Measurements from ENCODE around the gene CCDC150. TPM values are rescaled to one million over a fixed set of nuclear protein-coding genes. Genes with fewer than 3 reads are reported as not detected.

Gene CCDC150
- total RNA-seq, 1 experiment from 2014 or later: 19.0 TPM

- DNase-seq (ENCODE audit: low read depth, low spot score): no peak
- no peaks in the 10 kb centered on the region for H3K4me1 ChIP-seq (ENCODE audit: control insufficient read depth, insufficient read depth, low read length)
- H3K36me3 ChIP-seq (ENCODE audit: control insufficient read depth, insufficient read depth, low read length): peaks cover 3% of the 10 kb centered on the region; the same call in 1 of the 2 replicates
- no TSS peak for BruUV-seq (replicated peaks)
- H3K27me3 ChIP-seq (ENCODE audit: control insufficient read depth, insufficient read depth, low read length): no peaks in the 10 kb centered on the region
- in situ Hi-C loops (cut with HindIII; ENCODE audit: low pct_unique_long_range_greater_than_20kb, low sequenced_read_pairs) (no loop called here), intact Hi-C loops (cut with micrococcal nuclease; ENCODE audit: unreplicated experiment) (no loop called here)
- ATAC-seq: no peak
- ChIA-PET CTCF (no interaction called here), POLR2A (no interaction called here)
- H3K9me3 ChIP-seq (ENCODE audit: control insufficient read depth, insufficient read depth, low read depth, low read length): no peaks in the 10 kb centered on the region
- TF ChIP-seq TCF7L2 (IDR thresholded peaks at IDR 0.05; ENCODE audit: low read depth, low read length) (no peak), POLR2AphosphoS5 (IDR thresholded peaks at IDR 0.05; ENCODE audit: low read depth, low read length) (no peak), CTCF (IDR thresholded peaks at IDR 0.05) (no peak), SIN3A (IDR thresholded peaks at IDR 0.05; ENCODE audit: borderline replicate concordance, insufficient read depth, low read depth, low read length) (no peak), REST (IDR thresholded peaks at IDR 0.05; ENCODE audit: insufficient read depth in 1 of 2, low read depth in 2 of 2, low read length in 1 of 2) (no peak)
- H3K27ac ChIP-seq (ENCODE audit: low read length): no peak overlapping the region
- H3K4me3 ChIP-seq (ENCODE audit: low read depth in 2 of 2, low read length in 2 of 2): no peak overlapping the region
Observed at GRCh38 chr2:196725218-196725617, 85.7 kb downstream of the CCDC150 start.

GRCh38 chr2:196725882-196726281 lies 86.4 kb downstream of the CCDC150 start:
- DNase-seq (ENCODE audit: low read depth, low spot score) (no peak), ATAC-seq (no peak)
- ChIA-PET CTCF (no interaction called here), POLR2A (interaction anchor here (0.6 kb wide), 1 partner anchor 321 kb away, joined by 4 read pairs; no protein-coding TSS in a partner anchor)
- BruUV-seq (replicated peaks): no TSS peak
- Histone ChIP-seq H3K9me3 (ENCODE audit: control insufficient read depth, insufficient read depth, low read depth, low read length) (no peaks in the 10 kb centered on the region), H3K27me3 (ENCODE audit: control insufficient read depth, insufficient read depth, low read length) (no peaks in the 10 kb centered on the region), H3K4me1 (ENCODE audit: control insufficient read depth, insufficient read depth, low read length) (no peaks in the 10 kb centered on the region), H3K27ac (ENCODE audit: low read length) (no peak overlapping the region), H3K36me3 (ENCODE audit: control insufficient read depth, insufficient read depth, low read length) (peaks cover 5% of the 10 kb centered on the region; the same call in 1 of the 2 replicates), H3K4me3 (ENCODE audit: low read depth in 2 of 2, low read length in 2 of 2) (no peak overlapping the region)
- intact Hi-C loops (cut with micrococcal nuclease; ENCODE audit: unreplicated experiment): no loop called here
- in situ Hi-C loops (cut with HindIII; ENCODE audit: low pct_unique_long_range_greater_than_20kb, low sequenced_read_pairs): no loop called here
- TF ChIP-seq CTCF (IDR thresholded peaks at IDR 0.05) (no peak), SIN3A (IDR thresholded peaks at IDR 0.05; ENCODE audit: borderline replicate concordance, insufficient read depth, low read depth, low read length) (no peak), TCF7L2 (IDR thresholded peaks at IDR 0.05; ENCODE audit: low read depth, low read length) (no peak), REST (IDR thresholded peaks at IDR 0.05; ENCODE audit: insufficient read depth in 1 of 2, low read depth in 2 of 2, low read length in 1 of 2) (no peak), POLR2AphosphoS5 (IDR thresholded peaks at IDR 0.05; ENCODE audit: low read depth, low read length) (no peak)

Measured in Panc1 (cell line).